Measurements from ENCODE around the gene C12orf60.

Gene C12orf60

GRCh38 chr12:14846042-14846587 is 42.6 kb downstream of the C12orf60 start:
- H3K36me3 ChIP-seq (ENCODE audit: insufficient read depth) = no peaks in the 10 kb centered on the region
- no peaks in the 10 kb centered on the region for H3K27me3 ChIP-seq (ENCODE audit: insufficient read depth, low read depth)
- H3K27ac ChIP-seq = no peak overlapping the region
- H3K79me2 ChIP-seq (ENCODE audit: insufficient read depth, low read depth) = no peaks in the 10 kb centered on the region
- no peak overlapping the region for H3K4me2 ChIP-seq
- H4K20me1 ChIP-seq (ENCODE audit: insufficient read depth) = no peaks in the 10 kb centered on the region
- H3K4me1 ChIP-seq (ENCODE audit: low read depth, poor library complexity, severe bottlenecking) = peaks cover 3% of the 10 kb centered on the region
- no peak overlapping the region for H3K4me3 ChIP-seq (IDR thresholded peaks at IDR 0.05; ENCODE audit: insufficient read depth, low read depth, low read length)
- no peak overlapping the region for H3K9ac ChIP-seq
- no peak for TF ChIP-seq CTCF (conservative IDR thresholded peaks at IDR 0.05; ENCODE audit: low read depth, low read length)
- no peak overlapping the region for H2AFZ ChIP-seq (ENCODE audit: low read depth)

GRCh38 chr12:14846876-14847580 is 43.6 kb downstream of the C12orf60 start:
- Histone ChIP-seq H3K4me1 (ENCODE audit: low read depth, poor library complexity, severe bottlenecking) (peaks cover 13% of the 10 kb centered on the region), H3K27me3 (ENCODE audit: insufficient read depth, low read depth) (no peaks in the 10 kb centered on the region), H4K20me1 (ENCODE audit: insufficient read depth) (no peaks in the 10 kb centered on the region), H3K36me3 (ENCODE audit: insufficient read depth) (no peaks in the 10 kb centered on the region), H3K9ac (no peak overlapping the region), H2AFZ (ENCODE audit: low read depth) (no peak overlapping the region), H3K4me3 (IDR thresholded peaks at IDR 0.05; ENCODE audit: insufficient read depth, low read depth, low read length) (no peak overlapping the region), H3K27ac (no peak overlapping the region), H3K79me2 (ENCODE audit: insufficient read depth, low read depth) (no peaks in the 10 kb centered on the region), H3K4me2 (no peak overlapping the region)
- no peak for TF ChIP-seq CTCF (conservative IDR thresholded peaks at IDR 0.05; ENCODE audit: low read depth, low read length)

GRCh38 chr12:14849661-14850060 is 46.2 kb downstream of the C12orf60 start:
- Histone ChIP-seq H3K36me3 (ENCODE audit: insufficient read depth) (no peaks in the 10 kb centered on the region), H3K4me3 (IDR thresholded peaks at IDR 0.05; ENCODE audit: insufficient read depth, low read depth, low read length) (no peak overlapping the region), H3K27ac (no peak overlapping the region), H4K20me1 (ENCODE audit: insufficient read depth) (no peaks in the 10 kb centered on the region), H3K79me2 (ENCODE audit: insufficient read depth, low read depth) (no peaks in the 10 kb centered on the region), H3K4me2 (no peak overlapping the region), H3K27me3 (ENCODE audit: insufficient read depth, low read depth) (no peaks in the 10 kb centered on the region), H2AFZ (ENCODE audit: low read depth) (no peak overlapping the region), H3K4me1 (ENCODE audit: low read depth, poor library complexity, severe bottlenecking) (peaks cover 14% of the 10 kb centered on the region), H3K9ac (no peak overlapping the region)
- no peak for TF ChIP-seq CTCF (conservative IDR thresholded peaks at IDR 0.05; ENCODE audit: low read depth, low read length)

GRCh38 chr12:14850929-14851663 is 47.6 kb downstream of the C12orf60 start:
- no peak for TF ChIP-seq CTCF (conservative IDR thresholded peaks at IDR 0.05; ENCODE audit: low read depth, low read length)
- Histone ChIP-seq H3K27ac (peak overlapping the region; percentile 20; the same call in 1 of the 2 replicates), H3K9ac (no peak overlapping the region), H4K20me1 (ENCODE audit: insufficient read depth) (no peaks in the 10 kb centered on the region), H2AFZ (ENCODE audit: low read depth) (peak overlapping the region; percentile 23; the same call in 1 of the 2 replicates), H3K27me3 (ENCODE audit: insufficient read depth, low read depth) (no peaks in the 10 kb centered on the region), H3K36me3 (ENCODE audit: insufficient read depth) (no peaks in the 10 kb centered on the region), H3K4me1 (ENCODE audit: low read depth, poor library complexity, severe bottlenecking) (peaks cover 14% of the 10 kb centered on the region), H3K4me2 (no peak overlapping the region), H3K4me3 (IDR thresholded peaks at IDR 0.05; ENCODE audit: insufficient read depth, low read depth, low read length) (no peak overlapping the region), H3K79me2 (ENCODE audit: insufficient read depth, low read depth) (no peaks in the 10 kb centered on the region)
